IPS-18a (cell line): ENCODE data around the gene MUC7.
"Not testable (repeated sequence)": the region's sequence is repeated elsewhere in the genome, so short reads cannot be mapped to it uniquely, and the experiment has no call there.

Source experiments
- H3K27ac ChIP-seq: one replicate; pipeline ENCODE4 v1.5.1; 2013; ENCODE audit warnings: low read length
- H3K27me3 ChIP-seq: one replicate; pipeline ENCODE4 v1.6.1; 2013; ENCODE audit warnings: mild to moderate bottlenecking, low read length; ENCODE audit not compliant: control insufficient read depth, insufficient read depth
- H3K36me3 ChIP-seq: one replicate; pipeline ENCODE4 v1.6.1; 2013; ENCODE audit warnings: low read depth, low read length; ENCODE audit not compliant: control insufficient read depth
- H3K4me1 ChIP-seq: one replicate; pipeline ENCODE4 v1.6.1; 2013; ENCODE audit warnings: low read depth, low read length; ENCODE audit not compliant: control insufficient read depth
- H3K4me3 ChIP-seq: one replicate; pipeline ENCODE4 v1.5.1; 2013; ENCODE audit warnings: low read length
- H3K9ac ChIP-seq: one replicate; pipeline ENCODE4 v1.6.1; 2013; ENCODE audit warnings: mild to moderate bottlenecking, low read length, moderate library complexity
- H3K9me3 ChIP-seq: one replicate; pipeline ENCODE4 v1.6.1; 2013; ENCODE audit warnings: low read depth, low read length; ENCODE audit not compliant: control insufficient read depth

MUC7 gene

GRCh38 chr4:70501838-70502237, 29.8 kb downstream of the MUC7 start:
- H3K9me3 ChIP-seq, H3K27me3 ChIP-seq, H3K9ac ChIP-seq, H3K27ac ChIP-seq, H3K4me1 ChIP-seq, H3K36me3 ChIP-seq, H3K4me3 ChIP-seq: not testable (repeated sequence)

- Histone ChIP-seq H3K4me3 (no peak overlapping the region), H3K9ac (no peak overlapping the region), H3K36me3 (no peaks in the 10 kb centered on the region), H3K9me3 (no peaks in the 10 kb centered on the region), H3K27ac (no peak overlapping the region), H3K4me1 (no peaks in the 10 kb centered on the region), H3K27me3 (no peaks in the 10 kb centered on the region)
These were observed 32.7 kb downstream of the MUC7 start for GRCh38 chr4:70504733-70505132.

- Histone ChIP-seq H3K4me3 (no peak overlapping the region), H3K27me3 (no peaks in the 10 kb centered on the region), H3K9ac (no peak overlapping the region), H3K36me3 (no peaks in the 10 kb centered on the region), H3K27ac (no peak overlapping the region), H3K4me1 (no peaks in the 10 kb centered on the region), H3K9me3 (no peaks in the 10 kb centered on the region)
These were observed 33.3 kb downstream of the MUC7 start for GRCh38 chr4:70505151-70505748.

GRCh38 chr4:70508801-70509200, 36.8 kb downstream of the MUC7 start:
- H3K27ac ChIP-seq, result no peak overlapping the region
- no peaks in the 10 kb centered on the region for H3K27me3 ChIP-seq
- H3K4me3 ChIP-seq, result no peak overlapping the region
- H3K9ac ChIP-seq, result no peak overlapping the region
- no peaks in the 10 kb centered on the region for H3K9me3 ChIP-seq
- no peaks in the 10 kb centered on the region for H3K36me3 ChIP-seq
- no peaks in the 10 kb centered on the region for H3K4me1 ChIP-seq

- H3K4me1 ChIP-seq, result no peaks in the 10 kb centered on the region
- no peak overlapping the region for H3K9ac ChIP-seq
- H3K27me3 ChIP-seq, result no peaks in the 10 kb centered on the region
- H3K27ac ChIP-seq, result no peak overlapping the region
- H3K9me3 ChIP-seq, result no peaks in the 10 kb centered on the region
- no peaks in the 10 kb centered on the region for H3K36me3 ChIP-seq
- H3K4me3 ChIP-seq, result no peak overlapping the region
These were observed 39.4 kb downstream of the MUC7 start for GRCh38 chr4:70511365-70511764.

- Histone ChIP-seq H3K9me3 (no peaks in the 10 kb centered on the region), H3K36me3 (no peaks in the 10 kb centered on the region), H3K4me3 (no peak overlapping the region), H3K27me3 (no peaks in the 10 kb centered on the region), H3K27ac (no peak overlapping the region), H3K9ac (no peak overlapping the region), H3K4me1 (no peaks in the 10 kb centered on the region)
These were observed 43.6 kb downstream of the MUC7 start for GRCh38 chr4:70515367-70516250.

- H3K36me3 ChIP-seq, result no peaks in the 10 kb centered on the region
- no peaks in the 10 kb centered on the region for H3K27me3 ChIP-seq
- no peaks in the 10 kb centered on the region for H3K9me3 ChIP-seq
- H3K4me1 ChIP-seq, result no peaks in the 10 kb centered on the region
- no peak within 1 kb of the TSS for H3K9ac ChIP-seq
- no peak within 1 kb of the TSS for H3K4me3 ChIP-seq
- H3K27ac ChIP-seq, result no peak within 1 kb of the TSS
These were observed 46.3 kb downstream of the MUC7 start, which contains the start of gene AMTN for GRCh38 chr4:70518269-70518668. AMTN (plus strand) TSS chr4:70518569; CDS start chr4:70518778, 209 bp downstream.

- no peaks in the 10 kb centered on the region for H3K9me3 ChIP-seq
- no peaks in the 10 kb centered on the region for H3K36me3 ChIP-seq
- no peak overlapping the region for H3K4me3 ChIP-seq
- no peaks in the 10 kb centered on the region for H3K27me3 ChIP-seq
- H3K4me1 ChIP-seq, result no peaks in the 10 kb centered on the region
- H3K9ac ChIP-seq, result no peak overlapping the region
- no peak overlapping the region for H3K27ac ChIP-seq
These were observed 46.7 kb downstream of the MUC7 start for GRCh38 chr4:70518716-70519115.

- no peaks in the 10 kb centered on the region for H3K9me3 ChIP-seq
- no peak overlapping the region for H3K27ac ChIP-seq
- H3K36me3 ChIP-seq, result no peaks in the 10 kb centered on the region
These were observed 50.6 kb downstream of the MUC7 start for GRCh38 chr4:70522626-70523025.

GRCh38 chr4:70530997-70531396, 59.0 kb downstream of the MUC7 start:
- no peak overlapping the region for H3K4me3 ChIP-seq

More at GRCh38 chr4:70522626-70523025, 50.6 kb downstream of the MUC7 start:
- Histone ChIP-seq H3K9ac (no peak overlapping the region), H3K4me3 (no peak overlapping the region), H3K27me3 (no peaks in the 10 kb centered on the region), H3K4me1 (no peaks in the 10 kb centered on the region)

GRCh38 chr4:70531981-70532380, 60.0 kb downstream of the MUC7 start:
- H3K4me3 ChIP-seq, result no peak overlapping the region
- H3K36me3 ChIP-seq, result no peaks in the 10 kb centered on the region
- H3K9me3 ChIP-seq, result no peaks in the 10 kb centered on the region
- no peaks in the 10 kb centered on the region for H3K4me1 ChIP-seq
- no peaks in the 10 kb centered on the region for H3K27me3 ChIP-seq
- no peak overlapping the region for H3K27ac ChIP-seq
- H3K9ac ChIP-seq, result no peak overlapping the region

More at GRCh38 chr4:70530997-70531396, 59.0 kb downstream of the MUC7 start:
- H3K36me3 ChIP-seq, result no peaks in the 10 kb centered on the region
- H3K27me3 ChIP-seq, result no peaks in the 10 kb centered on the region
- H3K27ac ChIP-seq, result no peak overlapping the region
- H3K9me3 ChIP-seq, result no peaks in the 10 kb centered on the region
- no peaks in the 10 kb centered on the region for H3K4me1 ChIP-seq
- no peak overlapping the region for H3K9ac ChIP-seq
